HepG2 (cell line): Measurements from ENCODE around the gene ACOX3. TPM values are rescaled to one million over a fixed set of nuclear protein-coding genes. Genes with fewer than 3 reads are reported as not detected.
A peak's percentile ranks its signal among the peaks of the same experiment; 100 is the strongest.

ENCODE experiments used
- ATF7 ChIP-seq, 2 experiments: fragments of 450-650 bp in 1 of 2; sonication (generic) in 1 of 2; formaldehyde crosslinking in 1 of 2; IDR thresholded peaks; 2 replicates each; pipeline versions ENCODE4 v1.4.0 to v1.6.1; 2016 to 2020; ENCODE audit warnings: antibody characterized with exemption in 1 of 2, mild to moderate bottlenecking in 1 of 2, missing genetic modification reagents in 1 of 2
- CENPBD1 ChIP-seq: sonication (generic); formaldehyde crosslinking; IDR thresholded peaks from 2 replicates; pipeline ENCODE4 v1.8.0; 2022; ENCODE audit warnings: missing genetic modification reagents, low read depth, mild to moderate bottlenecking, borderline replicate concordance
- CENPX ChIP-seq: sonication (generic); formaldehyde crosslinking; IDR thresholded peaks from 2 replicates; pipeline ENCODE4 v1.9.0; 2021; ENCODE audit warnings: mild to moderate bottlenecking, missing genetic modification reagents, moderate library complexity
- ELK4 ChIP-seq: sonication (generic); formaldehyde crosslinking; IDR thresholded peaks from 2 replicates; pipeline ENCODE4 v1.9.0; 2021; ENCODE audit warnings: missing genetic modification reagents, borderline replicate concordance
- HES4 ChIP-seq: sonication (generic); formaldehyde crosslinking; IDR thresholded peaks from 2 replicates; pipeline ENCODE4 v1.9.0; 2021; ENCODE audit warnings: mild to moderate bottlenecking, missing genetic modification reagents, borderline replicate concordance
- HMG20A ChIP-seq: IDR thresholded peaks from 2 replicates; pipeline ENCODE4 v1.6.1; 2016; ENCODE audit warnings: borderline replicate concordance
- HNF4G ChIP-seq, 2 experiments: sonication (generic) in 1 of 2; formaldehyde crosslinking in 1 of 2; IDR thresholded peaks; 2 replicates each; pipeline versions ENCODE4 v1.4.0 to v1.6.1; 2011 to 2020; ENCODE audit warnings: borderline replicate concordance in 2 of 2, low read depth in 2 of 2, mild to moderate bottlenecking in 2 of 2, low read length in 1 of 2, missing genetic modification reagents in 1 of 2, moderate library complexity in 1 of 2
- JUN ChIP-seq: sonication (generic); formaldehyde crosslinking; IDR thresholded peaks from 2 replicates; pipeline ENCODE4 v1.4.0; 2020; ENCODE audit warnings: mild to moderate bottlenecking, missing genetic modification reagents
- KLF16 ChIP-seq, 2 experiments: sonication (generic) in 1 of 2; formaldehyde crosslinking in 1 of 2; IDR thresholded peaks; 2 replicates each; pipeline versions ENCODE4 v1.6.1 to v1.8.0; 2016 to 2023; ENCODE audit warnings: missing genetic modification reagents in 2 of 2, missing compliant biosample characterization in 1 of 2
- MAFF ChIP-seq: IDR thresholded peaks from 2 replicates; pipeline ENCODE4 v1.6.1; 2011; ENCODE audit warnings: low read depth, low read length, improper control_type of control experiment
- NCOA2 ChIP-seq: sonication (generic); formaldehyde crosslinking; IDR thresholded peaks from 2 replicates; pipeline ENCODE4 v1.8.0; 2022; ENCODE audit warnings: inconsistent platforms
- NFIB ChIP-seq: sonication (generic); formaldehyde crosslinking; IDR thresholded peaks from 2 replicates; pipeline ENCODE4 v1.9.0; 2021; ENCODE audit warnings: missing genetic modification reagents, mild to moderate bottlenecking, borderline replicate concordance
- NONO ChIP-seq, 2 experiments: fragments of 450-650 bp in 1 of 2; sonication (generic) in 1 of 2; formaldehyde crosslinking in 1 of 2; IDR thresholded peaks in 1 of 2; conservative IDR thresholded peaks in 1 of 2; 2 replicates each; pipeline versions ENCODE4 v1.6.1 to v1.8.0; 2017 to 2022; ENCODE audit warnings: mild to moderate bottlenecking in 1 of 2, missing genetic modification reagents in 1 of 2, moderate library complexity in 1 of 2
- PREB ChIP-seq: sonication (generic); formaldehyde crosslinking; IDR thresholded peaks from 2 replicates; pipeline ENCODE4 v1.4.0; 2020; ENCODE audit warnings: missing genetic modification reagents
- SP5 ChIP-seq: IDR thresholded peaks from 2 replicates; pipeline ENCODE4 v1.6.1; 2016; ENCODE audit warnings: low read depth, borderline replicate concordance
- ZFY ChIP-seq: sonication (generic); formaldehyde crosslinking; IDR thresholded peaks from 2 replicates; pipeline ENCODE4 v1.4.0; 2020; ENCODE audit warnings: missing genetic modification reagents
- ZNF441 ChIP-seq: sonication (generic); formaldehyde crosslinking; IDR thresholded peaks from 2 replicates; pipeline ENCODE4 v1.7.0; 2021; ENCODE audit warnings: missing genetic modification reagents, borderline replicate concordance
- ZNF510 ChIP-seq: sonication (generic); formaldehyde crosslinking; IDR thresholded peaks from 2 replicates; pipeline ENCODE4 v1.4.0; 2020; ENCODE audit warnings: low read depth, mild to moderate bottlenecking, missing genetic modification reagents
- ZNF513 ChIP-seq: sonication (generic); formaldehyde crosslinking; conservative IDR thresholded peaks from 2 replicates; pipeline ENCODE4 v1.5.0; 2020; ENCODE audit warnings: missing genetic modification reagents
- ZNF607 ChIP-seq: sonication (generic); formaldehyde crosslinking; IDR thresholded peaks from 2 replicates; pipeline ENCODE4 v1.5.1; 2020; ENCODE audit warnings: missing genetic modification reagents, mild to moderate bottlenecking, borderline replicate concordance
- ZNF629 ChIP-seq: sonication (generic); formaldehyde crosslinking; conservative IDR thresholded peaks from 2 replicates; pipeline ENCODE4 v1.5.0; 2020; ENCODE audit warnings: missing genetic modification reagents
- ZNF782 ChIP-seq: sonication (generic); formaldehyde crosslinking; IDR thresholded peaks from 2 replicates; pipeline ENCODE4 v1.4.0; 2020; ENCODE audit warnings: missing genetic modification reagents, mild to moderate bottlenecking, borderline replicate concordance
- ZNF879 ChIP-seq: sonication (generic); formaldehyde crosslinking; IDR thresholded peaks from 2 replicates; pipeline ENCODE4 v1.8.1; 2023; ENCODE audit warnings: missing genetic modification reagents
- polyA plus RNA-seq, 8 experiments: library from polyadenylated mRNA; depleted of rRNA in 3 of 8; stranded (reverse) in 7 of 8; unstranded in 1 of 8; fragments of >200 nt; fragmentation: Illumina TruSeq in 4 of 8; extraction: Trizol in 4 of 8; gene quantifications; 2 replicates each; pipeline versions ENCODE4 v1.2.1 to v1.2.3, GENCODE V29; 2011 to 2016; ENCODE audit warnings: low read depth in 4 of 8, missing spikeins in 1 of 8, mixed read lengths in 1 of 8; ENCODE audit not compliant: insufficient read depth in 1 of 8
- total RNA-seq, 5 experiments: library from RNA; depleted of rRNA; stranded (reverse); fragments of >200 nt; fragmentation: Illumina TruSeq; extraction: Trizol; gene quantifications; 2 replicates each; pipeline ENCODE4 v1.2.3, GENCODE V29; 2016; ENCODE audit warnings: low read depth in 1 of 5

The ACOX3 gene
- total and polyA plus RNA-seq, 2 of the 13 experiments (the other 11 are each of a cell fraction or from before 2014, with no cell fraction given), result 4.2 to 17.8 TPM

GRCh38 chr4:8428288-8429097 lies 12.0 kb downstream of the ACOX3 start (continued):
- TF ChIP-seq PREB (CRISPR knock-in tag), result no peak
- no peak for TF ChIP-seq ZNF629
- no peak for TF ChIP-seq ZNF879 (CRISPR knock-in tag)
- peak; percentile 96 for TF ChIP-seq ATF7 (IDR thresholded peaks at IDR 0.05)
- peak; percentile 68; the same call in 1 of the 2 replicates for TF ChIP-seq ATF7 (CRISPR knock-in tag; IDR thresholded peaks at IDR 0.05)
- TF ChIP-seq CENPBD1 (CRISPR knock-in tag), result 0 out of 2 replicates have a peak, but pooled peaks have one; percentile 41
- TF ChIP-seq HES4 (CRISPR knock-in tag), result 0 out of 2 replicates have a peak, but pooled peaks have one; percentile 11
- TF ChIP-seq ZNF510 (CRISPR knock-in tag), result no peak
- TF ChIP-seq CENPX (CRISPR knock-in tag), result no peak
- TF ChIP-seq KLF16 (CRISPR knock-in tag; IDR thresholded peaks at IDR 0.05), result peak in 1 of 2 experiments; percentile 77; a peak in 2 of 4 replicates
- TF ChIP-seq NCOA2 (CRISPR knock-in tag), result no peak
- TF ChIP-seq MAFF, result no peak
- TF ChIP-seq NFIB, result no peak
- TF ChIP-seq ZNF782 (CRISPR knock-in tag), result no peak
- peak; percentile 86 for TF ChIP-seq ZFY (CRISPR knock-in tag)
- TF ChIP-seq ELK4 (CRISPR knock-in tag), result no peak
- 0 out of 2 replicates have a peak, but pooled peaks have one; percentile 9 for TF ChIP-seq ZNF513
- no peak for TF ChIP-seq HMG20A (CRISPR knock-in tag)
- TF ChIP-seq JUN (CRISPR knock-in tag), result no peak
- no peak for TF ChIP-seq NONO (IDR thresholded peaks at IDR 0.05)
- peak; percentile 95 for TF ChIP-seq NONO (CRISPR knock-in tag; conservative IDR thresholded peaks at IDR 0.05)
- no peak for TF ChIP-seq HNF4G (IDR thresholded peaks at IDR 0.05; ENCODE audit: borderline replicate concordance, low read depth, low read length)
- no peak for TF ChIP-seq HNF4G (CRISPR knock-in tag; IDR thresholded peaks at IDR 0.05; ENCODE audit: borderline replicate concordance, low read depth)
- TF ChIP-seq SP5 (CRISPR knock-in tag), result peak; percentile 93
- no peak for TF ChIP-seq ZNF441
- TF ChIP-seq ZNF607 (CRISPR knock-in tag), result peak; percentile 78
